HCT116 (cell line): ENCODE results near the gene DYNC1I1. TPM values are rescaled to one million over a fixed set of nuclear protein-coding genes. Genes with fewer than 3 reads are reported as not detected.

ENCODE experiments used
- ATAC-seq: fragments of 200-7000 bp; cut with Tn5 transposase; 2 replicates; pipeline ENCODE4 v1.9.1; 2020; ENCODE audit warnings: mild to moderate bottlenecking, moderate library complexity
- BruUV-seq: library from RNA; stranded (reverse); fragments of 400-500 nt; replicated peaks from 2 replicates; lab custom pipeline; 2021; lab: Mats Ljungman, UMichigan
- CTCF ChIA-PET: fragments of 300-600 bp; sonication (Branson Sonifier 250); formaldehyde crosslinking; loops from one replicate; lab custom pipeline; 2021; ENCODE audit warnings: antibody characterized with exemption; lab: Charles Lee
- POLR2A ChIA-PET: fragments of 300-600, 350-600 bp; sonication (Branson Sonifier 250); formaldehyde crosslinking; loops from one replicate; lab custom pipeline; 2021; ENCODE audit warnings: antibody characterized with exemption; lab: Charles Lee
- RAD21 ChIA-PET, 2 experiments: fragments of 300-600 bp; sonication (Branson Sonifier 250); formaldehyde crosslinking; loops; one replicate each; lab custom pipeline; 2023; ENCODE audit warnings: low total read pairs in 2 of 2; ENCODE audit not compliant: uncharacterized antibody in 2 of 2, unreplicated experiment in 2 of 2, low non-redundant PET in 1 of 2; lab: Charles Lee
- DNase-seq: peaks from one replicate; pipeline ENCODE4 v3.0.0-alpha.2; 2010; ENCODE audit warnings: low read depth, low spot score
- H2AFZ ChIP-seq: fragments of 200-600 bp; shearing (Covaris generic), sonication (generic); 2 replicates; pipeline ENCODE4 v1.6.1; 2017; ENCODE audit warnings: low read depth, mixed run types, mixed read lengths, antibody characterized with exemption, low read length; ENCODE audit not compliant: poor library complexity, severe bottlenecking
- H3K27ac ChIP-seq: 2 replicates; pipeline ENCODE4 v1.5.1; 2012; ENCODE audit warnings: low read depth, low read length
- H3K27me3 ChIP-seq: fragments of 200-600 bp; sonication (generic); 2 replicates; pipeline ENCODE4 v1.6.1; 2016; ENCODE audit warnings: mixed run types, low read length, mixed read lengths; ENCODE audit not compliant: insufficient read depth
- H3K36me3 ChIP-seq, 2 experiments: fragments of 200-500 bp in 1 of 2; fragments of 200-600 bp in 1 of 2; sonication (Bioruptor generic) in 1 of 2; sonication (generic) in 1 of 2; 2 replicates each; pipeline versions ENCODE4 v1.5.1 to v1.6.1; 2014 to 2016; ENCODE audit warnings: low read length in 2 of 2, inconsistent platforms in 1 of 2, mixed read lengths in 1 of 2, mixed run types in 1 of 2; ENCODE audit not compliant: insufficient read depth in 2 of 2, control insufficient read depth in 1 of 2
- H3K4me1 ChIP-seq, 2 experiments: fragments of 200-600 bp in 1 of 2; sonication (generic) in 1 of 2; 2 replicates each; pipeline versions ENCODE4 v1.5.1 to v1.6.1; 2012 to 2017; ENCODE audit warnings: low read length in 2 of 2, inconsistent platforms in 1 of 2, mild to moderate bottlenecking in 1 of 2, mixed read lengths in 1 of 2, mixed run types in 1 of 2, moderate library complexity in 1 of 2; ENCODE audit not compliant: insufficient read depth in 2 of 2, control insufficient read depth in 1 of 2
- H3K4me2 ChIP-seq: fragments of 200-600 bp; sonication (generic); 2 replicates; pipeline ENCODE4 v1.6.1; 2017; ENCODE audit warnings: mixed run types, low read length, mixed read lengths
- H3K4me3 ChIP-seq, 2 experiments: fragments of 200-600 bp in 1 of 2; sonication (generic) in 1 of 2; replicated peaks in 1 of 2; 2 replicates each; pipeline ENCODE4 v1.5.1; 2011 to 2016; ENCODE audit warnings: low read length in 2 of 2, control low read depth in 1 of 2, low read depth in 1 of 2, mild to moderate bottlenecking in 1 of 2, mixed read lengths in 1 of 2, mixed run types in 1 of 2
- H3K79me2 ChIP-seq: fragments of 200-600 bp; sonication (generic); 2 replicates; pipeline ENCODE4 v1.6.1; 2017; ENCODE audit warnings: mild to moderate bottlenecking, mixed run types, low read length, moderate library complexity, mixed read lengths; ENCODE audit not compliant: insufficient read depth
- H3K9ac ChIP-seq: fragments of 200-600 bp; sonication (generic); 2 replicates; pipeline ENCODE4 v1.6.1; 2016; ENCODE audit warnings: low read length, mixed read lengths
- H3K9me2 ChIP-seq: fragments of 200-600 bp; sonication (generic), shearing (Covaris generic); 2 replicates; pipeline ENCODE4 v1.6.1; 2017; ENCODE audit warnings: mixed run types, mild to moderate bottlenecking, moderate library complexity; ENCODE audit not compliant: insufficient read depth
- H3K9me3 ChIP-seq, 2 experiments: fragments of 200-500 bp in 1 of 2; fragments of 200-600 bp in 1 of 2; sonication (Bioruptor generic) in 1 of 2; sonication (generic) in 1 of 2; 2 replicates each; pipeline ENCODE4 v1.6.1; 2014 to 2017; ENCODE audit warnings: low read length in 2 of 2, mixed read lengths in 2 of 2, inconsistent platforms in 1 of 2, low read depth in 1 of 2, mild to moderate bottlenecking in 1 of 2, mixed run types in 1 of 2, moderate library complexity in 1 of 2; ENCODE audit not compliant: control insufficient read depth in 1 of 2, insufficient read depth in 1 of 2
- H4K20me1 ChIP-seq: fragments of 200-600 bp; sonication (generic), shearing (Covaris generic); 2 replicates; pipeline ENCODE4 v1.6.1; 2017; ENCODE audit warnings: mixed run types, mild to moderate bottlenecking, moderate library complexity; ENCODE audit not compliant: insufficient read depth
- CBX3 ChIP-seq: IDR thresholded peaks from 2 replicates; pipeline ENCODE4 v1.6.1; 2012; ENCODE audit warnings: low read depth
- EGR1 ChIP-seq: IDR thresholded peaks from 2 replicates; pipeline ENCODE4 v1.6.1; 2012; ENCODE audit warnings: low read depth
- EZH2 ChIP-seq: fragments of 200-600 bp; sonication (generic); IDR thresholded peaks from 2 replicates; pipeline ENCODE4 v1.6.1; 2017; ENCODE audit warnings: antibody characterized with exemption, mixed run types
- JUND ChIP-seq: IDR thresholded peaks from 2 replicates; pipeline ENCODE4 v1.6.1; 2012
- POLR2AphosphoS5 ChIP-seq: IDR thresholded peaks from 2 replicates; pipeline ENCODE4 v1.6.1; 2011; ENCODE audit warnings: mild to moderate bottlenecking, low read depth, low read length, moderate library complexity
- SP1 ChIP-seq: IDR thresholded peaks from 2 replicates; pipeline ENCODE4 v1.6.1; 2012; ENCODE audit warnings: low read depth
- SRF ChIP-seq: IDR thresholded peaks from 2 replicates; pipeline ENCODE4 v1.6.1; 2012; ENCODE audit warnings: low read depth
- YY1 ChIP-seq: IDR thresholded peaks from 2 replicates; pipeline ENCODE4 v1.6.1; 2011; ENCODE audit warnings: low read length, low read depth, moderate library complexity, mild to moderate bottlenecking; ENCODE audit not compliant: insufficient replicate concordance; ENCODE audit errors: extremely low read depth
- ZFX ChIP-seq: fragments of 450-650 bp; IDR thresholded peaks from 2 replicates; pipeline ENCODE4 v1.6.1; 2017
- intact Hi-C: fragments of 100-400 bp; cut with micrococcal nuclease; formaldehyde crosslinking; loops from 2 replicates; pipeline ENCODE4 v1.10.0; 2022
- total RNA-seq: library from RNA; stranded (reverse); gene quantifications from one replicate; pipeline ENCODE4 v1.2.1, GENCODE V29; 2021; ENCODE audit not compliant: unreplicated experiment
- TF ChIP-seq, protein P1 (sequence below), 3 experiments: fragments of 200-600 bp in 1 of 3; sonication (generic) in 1 of 3; IDR thresholded peaks in 2 of 3; conservative IDR thresholded peaks in 1 of 3; 2 replicates each; pipeline ENCODE4 v1.5.1; 2012 to 2017; ENCODE audit warnings: low read depth in 2 of 3, low read length in 2 of 3, antibody characterized with exemption in 1 of 3, borderline replicate concordance in 1 of 3, control low read depth in 1 of 3, mild to moderate bottlenecking in 1 of 3, mixed read lengths in 1 of 3, mixed run types in 1 of 3, moderate library complexity in 1 of 3; ENCODE audit not compliant: insufficient read depth in 1 of 3

DYNC1I1 gene
- total RNA-seq, 1 experiment from 2014 or later, result not detected

DNA sequence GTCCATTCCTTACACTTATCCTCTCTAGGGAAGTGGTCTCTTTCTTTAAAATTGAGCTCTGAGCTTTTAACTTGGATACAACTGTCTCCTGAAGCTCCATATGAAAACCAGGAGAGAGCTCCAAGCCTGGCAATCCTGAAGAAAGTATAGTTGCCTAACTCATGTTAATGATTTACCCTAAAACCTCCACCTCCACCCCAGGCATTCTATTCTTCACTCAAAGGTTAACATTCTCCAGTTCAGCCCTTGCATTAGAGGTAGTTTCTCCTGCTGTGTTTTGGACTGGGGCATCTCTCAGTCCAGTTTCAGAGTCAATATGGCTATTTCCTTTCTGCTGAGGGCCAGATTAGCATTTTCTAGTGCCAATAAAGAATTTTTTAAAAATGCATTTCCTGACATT lies 354.0 kb downstream of the DYNC1I1 start:
- Histone ChIP-seq H3K4me1 (no peaks in the 10 kb centered on the region), H3K4me2 (no peak overlapping the region), H3K36me3 (no peaks in the 10 kb centered on the region), H4K20me1 (no peaks in the 10 kb centered on the region), H3K9me2 (no peaks in the 10 kb centered on the region), H3K9ac (no peak overlapping the region), H3K79me2 (no peaks in the 10 kb centered on the region), H3K4me3 (no peak overlapping the region), H3K27ac (no peak overlapping the region), H3K27me3 (no peaks in the 10 kb centered on the region), H3K9me3 (no peaks in the 10 kb centered on the region), H2AFZ (no peak overlapping the region)
- CTCF ChIA-PET, result no interaction called here
- RAD21 ChIA-PET, result no interaction called here
- ATAC-seq (no peak), DNase-seq (no peak)
- intact Hi-C loops, result no loop called here
- POLR2A ChIA-PET, result no interaction called here
- no peak for TF ChIP-seq EGR1
- TF ChIP-seq, protein P1, sequence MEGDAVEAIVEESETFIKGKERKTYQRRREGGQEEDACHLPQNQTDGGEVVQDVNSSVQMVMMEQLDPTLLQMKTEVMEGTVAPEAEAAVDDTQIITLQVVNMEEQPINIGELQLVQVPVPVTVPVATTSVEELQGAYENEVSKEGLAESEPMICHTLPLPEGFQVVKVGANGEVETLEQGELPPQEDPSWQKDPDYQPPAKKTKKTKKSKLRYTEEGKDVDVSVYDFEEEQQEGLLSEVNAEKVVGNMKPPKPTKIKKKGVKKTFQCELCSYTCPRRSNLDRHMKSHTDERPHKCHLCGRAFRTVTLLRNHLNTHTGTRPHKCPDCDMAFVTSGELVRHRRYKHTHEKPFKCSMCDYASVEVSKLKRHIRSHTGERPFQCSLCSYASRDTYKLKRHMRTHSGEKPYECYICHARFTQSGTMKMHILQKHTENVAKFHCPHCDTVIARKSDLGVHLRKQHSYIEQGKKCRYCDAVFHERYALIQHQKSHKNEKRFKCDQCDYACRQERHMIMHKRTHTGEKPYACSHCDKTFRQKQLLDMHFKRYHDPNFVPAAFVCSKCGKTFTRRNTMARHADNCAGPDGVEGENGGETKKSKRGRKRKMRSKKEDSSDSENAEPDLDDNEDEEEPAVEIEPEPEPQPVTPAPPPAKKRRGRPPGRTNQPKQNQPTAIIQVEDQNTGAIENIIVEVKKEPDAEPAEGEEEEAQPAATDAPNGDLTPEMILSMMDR (IDR thresholded peaks at IDR 0.05 in 2 of 3, conservative IDR thresholded peaks at IDR 0.05 in 1 of 3; ENCODE audit: borderline replicate concordance in 1 of 3, insufficient read depth in 1 of 3, low read depth in 2 of 3, low read length in 2 of 3), result no peak
- no peak for TF ChIP-seq SRF
- TF ChIP-seq YY1, result no peak
- TF ChIP-seq JUND, result no peak
- TF ChIP-seq ZFX, result no peak
- TF ChIP-seq CBX3, result no peak
- no TSS peak for BruUV-seq

DNA sequence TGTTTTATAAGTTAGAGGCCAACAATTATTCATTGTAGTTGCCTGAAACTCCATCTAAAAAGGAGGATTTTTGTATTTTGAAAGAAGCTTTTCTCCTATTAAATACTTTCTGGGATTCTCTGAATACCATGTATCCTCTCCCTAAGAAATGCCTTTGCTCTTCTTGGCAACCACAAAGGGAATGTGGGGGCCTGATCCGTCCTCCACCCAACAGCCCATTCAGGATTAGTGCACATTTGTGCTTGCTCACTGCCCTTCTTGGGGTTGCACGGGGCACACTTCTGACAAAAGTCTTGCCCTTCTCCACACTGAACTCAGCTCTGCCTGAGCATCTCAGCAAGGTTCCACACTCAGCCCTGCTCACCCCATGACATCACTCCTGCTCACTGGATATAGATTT lies 355.4 kb downstream of the DYNC1I1 start:
- ChIA-PET RAD21 (no interaction called here), CTCF (no interaction called here), POLR2A (no interaction called here)
- no peaks in the 10 kb centered on the region for H3K27me3 ChIP-seq
- no peak overlapping the region for H3K4me3 ChIP-seq
- H2AFZ ChIP-seq, result no peak overlapping the region
- no TSS peak for BruUV-seq
- no peaks in the 10 kb centered on the region for H3K79me2 ChIP-seq
- no peak overlapping the region for H3K27ac ChIP-seq
- intact Hi-C loops, result no loop called here
- ATAC-seq (no peak), DNase-seq (no peak)
- no peaks in the 10 kb centered on the region for H3K36me3 ChIP-seq
- no peaks in the 10 kb centered on the region for H3K4me1 ChIP-seq
- no peak overlapping the region for H3K4me2 ChIP-seq
- H3K9me3 ChIP-seq, result no peaks in the 10 kb centered on the region
- no peak overlapping the region for H3K9ac ChIP-seq
- TF ChIP-seq YY1 (no peak), POLR2AphosphoS5 (no peak), SP1 (no peak), EZH2 (no peak), ZFX (no peak)
- no peaks in the 10 kb centered on the region for H4K20me1 ChIP-seq
- no peaks in the 10 kb centered on the region for H3K9me2 ChIP-seq
